ENCODE results near the gene RPS18. TPM values are rescaled to one million over a fixed set of nuclear protein-coding genes. Genes with fewer than 3 reads are reported as not detected.

Gene RPS18
- total RNA-seq, 4 donors from 2014 or later, result 4,043 to 6,696 (median 6,204) TPM

- no peak for DNase-seq (ENCODE audit: low spot score in 2 of 2)
- 60 to 61% methylated on average over 3 of the region's 3 CpGs for WGBS, 2 donors
- TF ChIP-seq POLR2A (IDR thresholded peaks at IDR 0.05) (no peak), CTCF (IDR thresholded peaks at IDR 0.05) (no peak)
- no peak overlapping the region for H3K4me3 ChIP-seq (ENCODE audit: low read depth, poor library complexity, severe bottlenecking)
- intact Hi-C loops (cut with DNase I; ENCODE audit: low total_unique reads), result loop anchor here (10.0 kb wide), 1 partner anchor 227 kb away; no protein-coding TSS in a partner anchor
Measured at GRCh38 chr6:33241968-33242367, 29.9 kb upstream of the RPS18 start.

- DNase-seq (ENCODE audit: low spot score in 2 of 2), result peak in 1 of 2 donors; percentile 18
- intact Hi-C loops (cut with DNase I; ENCODE audit: low total_unique reads), result loop anchor here (10.0 kb wide), 1 partner anchor 229 kb away; no protein-coding TSS in a partner anchor
- H3K4me3 ChIP-seq (ENCODE audit: low read depth, poor library complexity, severe bottlenecking), result no peak overlapping the region
- no peak for TF ChIP-seq CTCF (IDR thresholded peaks at IDR 0.05)
- no peak for TF ChIP-seq POLR2A (IDR thresholded peaks at IDR 0.05)
- 26 to 53% methylated on average over 1 of the region's 1 CpG for WGBS, 2 donors
Measured at GRCh38 chr6:33243476-33243875, 28.4 kb upstream of the RPS18 start.

- 4 to 7% methylated on average over 21 to 28 of the region's 28 CpGs for WGBS, 2 donors
- TF ChIP-seq CTCF (IDR thresholded peaks at IDR 0.05) (peak in 1 of 3 donors; percentile 91), POLR2A (IDR thresholded peaks at IDR 0.05) (no peak)
Measured at GRCh38 chr6:33247977-33248642, 23.8 kb upstream of the RPS18 start.

GRCh38 chr6:33248643-33248931 lies 23.3 kb upstream of the RPS18 start:
- 0 to 1% methylated on average over 15 to 18 of the region's 18 CpGs for WGBS, 2 donors
- no peak for DNase-seq (ENCODE audit: low spot score in 2 of 2)
- intact Hi-C loops (cut with DNase I; ENCODE audit: low total_unique reads), result loop anchor here (10.0 kb wide), 1 partner anchor 234 kb away; no protein-coding TSS in a partner anchor
- peak overlapping the region; percentile 10 for H3K4me3 ChIP-seq (ENCODE audit: low read depth, poor library complexity, severe bottlenecking)
- TF ChIP-seq CTCF (IDR thresholded peaks at IDR 0.05), result no peak
- TF ChIP-seq POLR2A (IDR thresholded peaks at IDR 0.05), result no peak

More at GRCh38 chr6:33247977-33248642, 23.8 kb upstream of the RPS18 start:
- DNase-seq (ENCODE audit: low spot score in 2 of 2), result peak; percentile 91 to 98
- intact Hi-C loops (cut with DNase I; ENCODE audit: low total_unique reads), result loop anchor here (10.0 kb wide), 1 partner anchor 233 kb away; no protein-coding TSS in a partner anchor
- H3K4me3 ChIP-seq (ENCODE audit: low read depth, poor library complexity, severe bottlenecking), result peak overlapping the region; percentile 10

GRCh38 chr6:33248932-33249731 lies 22.7 kb upstream of the RPS18 start:
- H3K4me3 ChIP-seq (ENCODE audit: low read depth, poor library complexity, severe bottlenecking), result peak overlapping the region; percentile 44
- peak; percentile 98 to 99 for DNase-seq (ENCODE audit: low spot score in 2 of 2)
- 0% methylated on average over 49 of the region's 58 CpGs for WGBS, 2 donors
- intact Hi-C loops (cut with DNase I; ENCODE audit: low total_unique reads), result loop anchor here (10.0 kb wide), 1 partner anchor 234 kb away; no protein-coding TSS in a partner anchor
- no peak for TF ChIP-seq CTCF (IDR thresholded peaks at IDR 0.05)
- TF ChIP-seq POLR2A (IDR thresholded peaks at IDR 0.05), result peak in 1 of 2 donors; percentile 37
